Measurements from ENCODE around the gene NT5C3A. TPM values are rescaled to one million over a fixed set of nuclear protein-coding genes. Genes with fewer than 3 reads are reported as not detected.

Gene NT5C3A
- total and polyA plus RNA-seq, 9 of the 15 experiments (the other 6 are each of a cell fraction or from before 2014, with no cell fraction given): 18.6 to 60.1 (median 40.0) TPM

DNA sequence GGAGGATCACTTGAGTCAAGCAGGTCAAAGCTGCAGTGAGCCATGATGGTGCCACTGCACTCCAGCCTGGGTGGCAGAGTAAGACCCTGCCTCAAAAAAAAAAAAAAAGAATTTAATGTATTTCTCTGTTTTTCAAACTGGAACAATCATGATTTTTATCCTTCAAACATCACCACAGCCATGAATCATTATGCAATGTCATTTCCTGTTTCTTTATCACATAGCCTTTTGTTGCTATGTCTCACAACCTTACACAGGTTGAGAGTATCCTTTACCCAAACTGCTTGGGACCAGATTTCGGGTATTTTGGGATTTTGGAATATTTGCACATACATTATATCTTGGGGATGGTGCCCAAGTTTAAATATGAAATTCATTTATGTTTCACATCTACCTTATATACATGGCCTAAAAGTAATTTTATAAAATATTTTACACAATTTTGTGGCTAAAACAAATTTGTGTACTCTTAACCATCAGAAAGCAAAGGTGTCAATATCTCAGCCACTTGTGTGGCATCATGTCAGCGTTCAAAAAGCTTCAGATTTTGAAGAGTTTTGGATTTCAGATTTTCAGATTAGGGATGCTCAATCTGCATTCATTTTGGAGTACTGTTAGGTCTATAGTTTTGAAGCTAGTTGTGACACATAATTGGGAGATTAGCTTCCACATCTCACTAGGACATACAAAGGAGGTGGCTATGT lies 8.2 kb downstream of the NT5C3A start (continued):
- TF ChIP-seq, protein P1, sequence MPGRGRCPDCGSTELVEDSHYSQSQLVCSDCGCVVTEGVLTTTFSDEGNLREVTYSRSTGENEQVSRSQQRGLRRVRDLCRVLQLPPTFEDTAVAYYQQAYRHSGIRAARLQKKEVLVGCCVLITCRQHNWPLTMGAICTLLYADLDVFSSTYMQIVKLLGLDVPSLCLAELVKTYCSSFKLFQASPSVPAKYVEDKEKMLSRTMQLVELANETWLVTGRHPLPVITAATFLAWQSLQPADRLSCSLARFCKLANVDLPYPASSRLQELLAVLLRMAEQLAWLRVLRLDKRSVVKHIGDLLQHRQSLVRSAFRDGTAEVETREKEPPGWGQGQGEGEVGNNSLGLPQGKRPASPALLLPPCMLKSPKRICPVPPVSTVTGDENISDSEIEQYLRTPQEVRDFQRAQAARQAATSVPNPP (IDR thresholded peaks at IDR 0.05; ENCODE audit: borderline replicate concordance, insufficient read depth, insufficient read length): no peak
- TF ChIP-seq ESRRB (CRISPR knock-in tag; IDR thresholded peaks at IDR 0.05; ENCODE audit: borderline replicate concordance): no peak
- TF ChIP-seq, protein P2, sequence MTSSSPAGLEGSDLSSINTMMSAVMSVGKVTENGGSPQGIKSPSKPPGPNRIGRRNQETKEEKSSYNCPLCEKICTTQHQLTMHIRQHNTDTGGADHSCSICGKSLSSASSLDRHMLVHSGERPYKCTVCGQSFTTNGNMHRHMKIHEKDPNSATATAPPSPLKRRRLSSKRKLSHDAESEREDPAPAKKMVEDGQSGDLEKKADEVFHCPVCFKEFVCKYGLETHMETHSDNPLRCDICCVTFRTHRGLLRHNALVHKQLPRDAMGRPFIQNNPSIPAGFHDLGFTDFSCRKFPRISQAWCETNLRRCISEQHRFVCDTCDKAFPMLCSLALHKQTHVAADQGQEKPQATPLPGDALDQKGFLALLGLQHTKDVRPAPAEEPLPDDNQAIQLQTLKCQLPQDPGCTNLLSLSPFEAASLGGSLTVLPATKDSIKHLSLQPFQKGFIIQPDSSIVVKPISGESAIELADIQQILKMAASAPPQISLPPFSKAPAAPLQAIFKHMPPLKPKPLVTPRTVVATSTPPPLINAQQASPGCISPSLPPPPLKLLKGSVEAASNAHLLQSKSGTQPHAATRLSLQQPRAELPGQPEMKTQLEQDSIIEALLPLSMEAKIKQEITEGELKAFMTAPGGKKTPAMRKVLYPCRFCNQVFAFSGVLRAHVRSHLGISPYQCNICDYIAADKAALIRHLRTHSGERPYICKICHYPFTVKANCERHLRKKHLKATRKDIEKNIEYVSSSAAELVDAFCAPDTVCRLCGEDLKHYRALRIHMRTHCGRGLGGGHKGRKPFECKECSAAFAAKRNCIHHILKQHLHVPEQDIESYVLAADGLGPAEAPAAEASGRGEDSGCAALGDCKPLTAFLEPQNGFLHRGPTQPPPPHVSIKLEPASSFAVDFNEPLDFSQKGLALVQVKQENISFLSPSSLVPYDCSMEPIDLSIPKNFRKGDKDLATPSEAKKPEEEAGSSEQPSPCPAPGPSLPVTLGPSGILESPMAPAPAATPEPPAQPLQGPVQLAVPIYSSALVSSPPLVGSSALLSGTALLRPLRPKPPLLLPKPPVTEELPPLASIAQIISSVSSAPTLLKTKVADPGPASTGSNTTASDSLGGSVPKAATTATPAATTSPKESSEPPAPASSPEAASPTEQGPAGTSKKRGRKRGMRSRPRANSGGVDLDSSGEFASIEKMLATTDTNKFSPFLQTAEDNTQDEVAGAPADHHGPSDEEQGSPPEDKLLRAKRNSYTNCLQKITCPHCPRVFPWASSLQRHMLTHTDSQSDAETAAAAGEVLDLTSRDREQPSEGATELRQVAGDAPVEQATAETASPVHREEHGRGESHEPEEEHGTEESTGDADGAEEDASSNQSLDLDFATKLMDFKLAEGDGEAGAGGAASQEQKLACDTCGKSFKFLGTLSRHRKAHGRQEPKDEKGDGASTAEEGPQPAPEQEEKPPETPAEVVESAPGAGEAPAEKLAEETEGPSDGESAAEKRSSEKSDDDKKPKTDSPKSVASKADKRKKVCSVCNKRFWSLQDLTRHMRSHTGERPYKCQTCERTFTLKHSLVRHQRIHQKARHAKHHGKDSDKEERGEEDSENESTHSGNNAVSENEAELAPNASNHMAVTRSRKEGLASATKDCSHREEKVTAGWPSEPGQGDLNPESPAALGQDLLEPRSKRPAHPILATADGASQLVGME (CRISPR knock-in tag; IDR thresholded peaks at IDR 0.05): no peak
- no peak for TF ChIP-seq ZNF263 (CRISPR knock-in tag; IDR thresholded peaks at IDR 0.05; ENCODE audit: borderline replicate concordance)
- no peak for TF ChIP-seq ATF7 (IDR thresholded peaks at IDR 0.05)
- no peak for TF ChIP-seq FOS (IDR thresholded peaks at IDR 0.05; ENCODE audit: extremely low read depth, insufficient read length)
- TF ChIP-seq ZNF707 (CRISPR knock-in tag; conservative IDR thresholded peaks at IDR 0.05): no peak
- no peak for TF ChIP-seq ZNF165 (CRISPR knock-in tag; IDR thresholded peaks at IDR 0.05; ENCODE audit: borderline replicate concordance)
- no peak for TF ChIP-seq ZNF561 (CRISPR knock-in tag; conservative IDR thresholded peaks at IDR 0.05)
- TF ChIP-seq, protein P3, sequence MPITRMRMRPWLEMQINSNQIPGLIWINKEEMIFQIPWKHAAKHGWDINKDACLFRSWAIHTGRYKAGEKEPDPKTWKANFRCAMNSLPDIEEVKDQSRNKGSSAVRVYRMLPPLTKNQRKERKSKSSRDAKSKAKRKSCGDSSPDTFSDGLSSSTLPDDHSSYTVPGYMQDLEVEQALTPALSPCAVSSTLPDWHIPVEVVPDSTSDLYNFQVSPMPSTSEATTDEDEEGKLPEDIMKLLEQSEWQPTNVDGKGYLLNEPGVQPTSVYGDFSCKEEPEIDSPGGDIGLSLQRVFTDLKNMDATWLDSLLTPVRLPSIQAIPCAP (CRISPR knock-in tag; IDR thresholded peaks at IDR 0.05; ENCODE audit: borderline replicate concordance): no peak
- TF ChIP-seq CCAR2 (IDR thresholded peaks at IDR 0.05; ENCODE audit: low read depth, low read length): no peak
- TF ChIP-seq ZNF41 (CRISPR knock-in tag; conservative IDR thresholded peaks at IDR 0.05): no peak
- TF ChIP-seq CSDE1 (IDR thresholded peaks at IDR 0.05): no peak
- TF ChIP-seq FOXJ3 (CRISPR knock-in tag; IDR thresholded peaks at IDR 0.05): no peak
- no peak for TF ChIP-seq DIDO1 (tag; IDR thresholded peaks at IDR 0.05; ENCODE audit: low read depth)
- no peak for TF ChIP-seq MECOM (CRISPR knock-in tag; IDR thresholded peaks at IDR 0.05)
- no peak for TF ChIP-seq ELF1 (tag; IDR thresholded peaks at IDR 0.05)
- TF ChIP-seq BRCA1 (IDR thresholded peaks at IDR 0.05): no peak
- no peak for TF ChIP-seq BRCA1 (CRISPR knock-in tag; IDR thresholded peaks at IDR 0.05)
- TF ChIP-seq DMBX1 (CRISPR knock-in tag; IDR thresholded peaks at IDR 0.05; ENCODE audit: borderline replicate concordance): no peak; the same call in 1 of the 2 replicates
- TF ChIP-seq MCM5 (IDR thresholded peaks at IDR 0.05; ENCODE audit: low read depth): no peak
- no peak for TF ChIP-seq BACH1 (tag; IDR thresholded peaks at IDR 0.05)
